ENCODE data around the gene TRAPPC3L.

The TRAPPC3L gene

DNA sequence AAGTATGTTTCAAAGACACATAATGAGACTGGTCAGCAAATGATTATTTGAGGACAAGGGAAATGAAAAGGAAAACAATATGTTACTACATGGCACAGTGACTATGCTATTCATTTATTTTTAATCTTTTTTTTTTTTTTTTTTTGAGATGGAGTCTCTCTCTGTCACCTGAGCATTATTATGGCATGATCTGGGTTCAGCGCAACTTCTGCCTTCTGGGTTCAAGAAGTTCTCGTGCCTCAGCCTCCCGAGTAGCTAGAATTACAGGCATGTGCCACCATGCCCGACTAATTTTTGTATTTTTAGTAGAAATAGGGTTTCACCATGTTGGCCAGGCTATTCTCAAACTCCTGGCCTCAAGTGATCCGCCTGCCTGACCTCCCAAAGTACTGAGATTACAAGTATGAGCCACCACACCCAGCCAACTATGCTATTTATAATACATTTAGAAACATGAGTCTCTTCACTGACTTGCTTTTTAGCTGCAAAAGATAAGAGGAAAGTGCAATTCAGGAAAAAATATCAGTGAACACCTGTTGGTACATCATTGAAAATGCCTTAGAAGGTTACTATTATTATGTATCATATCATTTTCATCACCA lies 11.4 kb upstream of the TRAPPC3L start:
- DNase-seq = no peak

DNA sequence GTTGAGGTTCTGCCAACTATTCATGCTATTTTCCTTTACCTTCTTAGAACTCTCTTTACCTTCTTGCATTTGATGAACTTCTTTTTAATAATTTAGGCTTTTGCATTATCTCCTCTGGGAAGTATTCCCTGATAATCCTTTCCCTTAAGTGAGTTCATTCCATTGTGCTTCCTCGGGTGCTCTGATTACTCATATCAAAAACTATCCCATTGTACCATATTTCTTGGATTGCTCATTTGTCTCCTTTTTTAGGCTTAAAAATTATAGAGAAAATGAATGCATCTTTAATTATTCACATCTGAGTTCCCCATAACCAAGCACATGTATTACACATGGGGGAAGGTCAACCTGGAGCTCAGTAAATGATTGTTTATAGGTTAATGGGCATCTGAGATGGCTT lies 10.6 kb upstream of the TRAPPC3L start:
- no peak for DNase-seq

GRCh38 chr6:116553451-116553850 lies 8.0 kb upstream of the TRAPPC3L start, which contains the start of gene CALHM4:
TSS of gene CALHM4 (plus strand) at chr6:116553751. CDS start at chr6:116553794, 43 bp downstream.
- DNase-seq = no peak

DNA sequence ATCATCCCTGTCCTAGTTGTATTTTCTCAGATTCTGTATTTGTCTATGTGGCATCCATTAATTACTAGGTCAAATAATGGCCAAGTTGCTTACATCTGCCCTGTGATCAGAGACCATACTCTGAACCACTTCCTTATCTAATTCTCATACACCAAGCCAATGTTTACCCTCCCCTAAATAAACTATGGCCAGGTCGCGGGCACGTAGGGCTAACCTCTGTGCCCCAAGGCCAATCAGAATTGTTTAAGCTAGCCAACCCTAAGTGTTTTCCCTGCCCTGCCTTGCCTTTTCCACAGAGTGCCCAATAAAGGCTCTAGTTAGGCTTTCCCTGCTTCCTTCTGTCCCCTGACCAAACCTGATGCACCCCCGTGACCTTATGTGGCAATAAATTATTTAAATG lies 5.3 kb upstream of the TRAPPC3L start:
- DNase-seq = no peak

GRCh38 chr6:116547358-116547757 lies 1.9 kb upstream of the TRAPPC3L start:
- no peak for DNase-seq

- DNase-seq = no peak
Measured at GRCh38 chr6:116543149-116543548, 2.3 kb downstream of the TRAPPC3L start.

DNA sequence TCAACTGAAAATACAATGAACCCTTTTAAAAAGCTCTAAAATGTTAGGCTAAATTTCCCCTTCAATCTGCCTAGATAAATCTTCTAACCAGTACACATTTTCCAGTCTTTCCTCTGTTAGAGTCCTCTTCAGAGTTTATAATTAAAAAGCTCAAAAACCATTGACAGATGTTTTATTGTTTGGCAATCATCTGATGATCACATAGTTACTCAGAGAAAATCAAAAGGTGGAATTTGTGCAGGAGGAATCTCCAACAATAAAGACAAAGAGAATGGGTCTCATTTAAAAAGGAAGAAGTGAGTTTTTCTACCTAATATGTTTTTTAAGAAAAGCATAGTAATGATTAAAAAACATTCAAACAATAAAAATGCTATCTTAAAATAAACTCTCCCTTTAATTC lies 3.1 kb downstream of the TRAPPC3L start:
- DNase-seq = no peak

DNA sequence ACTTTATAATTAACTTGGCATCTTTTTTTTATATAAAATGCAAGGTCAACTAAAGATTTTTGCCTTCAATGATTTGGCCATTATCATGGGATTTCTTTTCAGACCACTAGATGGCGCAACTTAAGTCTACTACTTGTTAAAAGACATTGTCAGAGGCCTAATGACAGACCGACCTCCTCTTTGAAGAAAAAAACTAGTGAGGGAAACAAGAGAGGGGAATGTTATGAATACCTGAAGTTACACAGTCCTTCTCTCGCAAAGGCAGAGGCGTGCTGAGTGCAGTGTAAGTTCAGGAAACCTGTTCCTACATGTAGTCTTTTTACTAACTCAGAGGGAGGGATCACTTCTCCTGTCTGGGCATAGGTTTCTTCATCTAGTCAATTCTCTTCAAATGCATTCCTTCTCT lies 9.3 kb downstream of the TRAPPC3L start:
- DNase-seq = peak; percentile 47

GRCh38 chr6:116535109-116535508 lies 10.4 kb downstream of the TRAPPC3L start:
- no peak for DNase-seq

DNA sequence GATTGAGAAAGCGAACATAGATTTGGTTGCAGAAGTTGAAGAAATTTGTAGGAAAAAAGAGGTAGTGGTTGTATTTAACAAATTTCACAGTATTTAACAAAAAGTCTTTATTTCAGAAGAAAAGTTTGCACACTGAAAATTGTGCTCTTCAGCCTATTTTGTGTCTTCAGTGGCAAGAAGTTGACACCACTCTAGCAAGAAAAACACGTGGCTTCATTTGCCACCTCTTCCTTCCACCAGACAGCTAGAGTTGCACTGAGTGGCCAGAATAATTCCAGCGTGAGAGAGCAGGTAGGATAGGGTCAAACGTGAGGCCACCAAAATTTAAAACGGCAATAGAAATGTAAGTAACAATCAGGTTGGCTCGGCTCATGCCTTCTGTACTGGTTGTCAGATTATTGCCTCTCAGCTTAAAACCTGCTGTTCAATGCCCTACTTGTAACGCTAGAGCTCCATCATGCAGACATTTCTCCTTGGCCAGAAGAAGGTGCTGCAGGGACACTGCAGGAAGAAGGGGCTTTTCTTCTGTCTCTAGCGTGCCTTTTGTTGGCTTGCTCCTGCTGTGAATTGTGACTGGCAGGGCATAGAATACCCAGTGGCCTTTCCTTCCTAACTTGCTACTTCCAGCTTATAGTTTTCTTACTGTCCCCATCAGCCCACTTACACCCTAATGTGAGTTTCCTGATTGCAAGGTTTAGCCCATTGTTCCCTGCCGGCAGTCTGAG lies 12.1 kb downstream of the TRAPPC3L start:
- peak; percentile 56 for DNase-seq

DNA sequence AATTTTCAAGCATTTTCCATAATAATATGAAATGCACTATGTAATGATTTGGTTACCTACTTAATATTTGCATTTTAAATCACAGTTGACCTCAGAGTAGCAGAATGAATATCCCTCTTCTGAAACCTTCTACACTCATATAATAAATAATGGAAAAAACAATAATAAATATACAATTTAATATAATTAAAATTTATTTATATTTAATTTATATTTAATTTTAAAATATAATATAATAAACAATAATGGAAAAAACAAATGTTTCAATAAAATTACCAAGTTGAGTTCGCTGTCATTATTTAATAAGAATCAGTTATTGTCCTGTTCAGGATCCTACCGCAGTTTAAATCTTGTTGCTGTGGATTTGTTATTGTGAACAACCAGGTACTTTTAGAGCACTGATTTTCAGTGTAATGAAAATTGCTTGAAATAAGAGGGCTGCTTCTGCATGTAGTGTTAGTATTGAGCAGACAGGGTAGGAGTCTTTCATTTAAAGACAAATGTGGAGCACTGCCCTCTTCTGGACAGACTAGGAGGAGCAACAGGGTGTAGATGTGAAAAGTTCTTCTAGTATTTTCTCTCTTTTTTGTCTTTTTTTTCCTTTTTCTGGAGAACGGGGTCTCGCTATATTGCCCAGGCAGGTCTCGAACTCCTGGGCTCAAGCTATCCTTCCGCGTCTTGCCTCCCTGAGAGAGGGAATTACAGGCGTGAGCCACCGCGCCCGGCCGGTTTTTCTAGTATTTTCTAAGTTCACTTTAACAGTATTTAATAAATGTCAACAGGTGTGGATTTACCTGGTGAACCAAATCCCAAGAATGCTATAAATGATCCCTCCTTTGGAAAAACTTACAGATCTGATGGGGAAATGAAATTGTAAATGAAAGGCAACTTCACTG lies 13.6 kb downstream of the TRAPPC3L start:
- peak; percentile 47 for DNase-seq

DNA sequence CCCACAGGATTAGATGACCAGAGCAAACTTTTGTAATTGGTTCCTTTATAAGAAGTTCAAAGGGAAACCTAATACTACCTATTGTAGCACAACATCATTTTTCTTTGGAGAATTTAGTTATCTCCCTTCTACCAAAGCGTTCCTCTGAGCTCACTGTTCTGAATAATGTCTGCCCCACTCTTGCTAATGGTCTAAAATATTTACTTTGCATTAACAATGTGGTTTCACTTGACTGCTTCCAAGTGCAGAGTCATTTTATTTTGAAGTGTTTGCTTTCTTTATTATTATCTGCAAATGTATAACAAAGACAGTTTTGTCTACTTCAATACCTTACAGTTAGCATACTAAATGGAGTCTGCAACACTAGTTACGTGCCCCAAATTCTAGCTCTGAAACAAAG lies 15.0 kb downstream of the TRAPPC3L start:
- DNase-seq = peak; percentile 86

- DNase-seq = no peak
Measured at GRCh38 chr6:116529466-116530290, 15.8 kb downstream of the TRAPPC3L start.

DNA sequence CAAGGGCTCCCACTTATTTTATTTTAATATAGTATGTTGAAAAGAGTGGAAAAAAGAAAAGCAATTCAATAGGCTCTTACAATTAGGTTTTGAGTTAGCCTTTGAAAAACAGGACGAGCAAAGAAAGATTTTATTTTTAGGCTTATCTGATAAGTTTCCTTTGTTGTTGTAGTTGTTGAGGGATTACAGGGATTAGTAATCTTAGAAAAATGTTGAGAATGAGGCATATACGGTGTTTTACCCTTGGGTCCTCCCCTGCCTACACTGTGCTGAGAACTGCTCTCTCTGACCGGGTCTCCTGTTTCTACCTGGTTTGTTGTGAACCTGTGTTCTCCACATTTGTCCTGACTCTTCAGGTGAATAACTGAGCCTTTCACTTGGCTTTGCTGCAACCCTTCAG lies 16.7 kb downstream of the TRAPPC3L start:
- DNase-seq = no peak

DNA sequence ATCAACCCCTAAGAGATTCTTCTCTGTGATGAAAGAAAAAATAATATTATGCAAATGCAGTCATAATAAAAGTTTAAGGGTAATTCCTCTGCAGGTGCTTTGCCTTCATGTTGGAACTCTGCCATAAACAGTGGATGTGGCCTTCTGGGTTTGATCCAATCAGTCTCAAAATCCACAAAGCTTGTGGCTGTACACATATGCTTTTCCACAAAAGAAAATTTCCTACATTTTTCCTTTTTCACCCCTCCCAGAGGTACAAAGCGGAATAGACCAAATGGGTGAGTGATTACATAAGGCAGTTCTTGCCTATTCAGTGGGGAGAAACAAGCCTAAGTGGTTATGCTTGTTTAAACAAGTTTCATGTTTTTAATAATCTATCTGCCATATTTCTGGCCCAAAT lies 17.4 kb downstream of the TRAPPC3L start:
- peak; percentile 55 for DNase-seq

DNA sequence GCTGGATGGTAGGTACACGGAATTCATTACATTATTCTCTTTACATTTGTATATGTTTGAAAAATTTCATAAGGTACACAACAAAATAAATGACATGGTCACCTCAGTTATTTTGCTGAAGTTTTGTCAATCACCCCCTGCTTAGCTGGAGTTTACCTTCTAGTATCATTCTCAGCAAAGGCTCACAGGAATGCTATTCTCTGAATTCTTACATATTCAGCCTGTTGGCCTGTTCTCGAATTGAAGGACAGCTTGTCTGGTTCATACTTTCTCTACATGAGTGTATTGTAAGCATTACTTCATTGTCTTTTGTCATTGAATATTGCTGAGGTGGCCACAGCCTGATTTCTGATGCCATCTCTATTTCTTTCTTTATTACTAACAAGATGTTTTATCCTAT lies 21.2 kb downstream of the TRAPPC3L start:
- DNase-seq = no peak

GRCh38 chr6:116522896-116523295 lies 22.6 kb downstream of the TRAPPC3L start:
- DNase-seq = no peak

GRCh38 chr6:116518621-116519368 lies 26.7 kb downstream of the TRAPPC3L start:
- no peak for DNase-seq

DNA sequence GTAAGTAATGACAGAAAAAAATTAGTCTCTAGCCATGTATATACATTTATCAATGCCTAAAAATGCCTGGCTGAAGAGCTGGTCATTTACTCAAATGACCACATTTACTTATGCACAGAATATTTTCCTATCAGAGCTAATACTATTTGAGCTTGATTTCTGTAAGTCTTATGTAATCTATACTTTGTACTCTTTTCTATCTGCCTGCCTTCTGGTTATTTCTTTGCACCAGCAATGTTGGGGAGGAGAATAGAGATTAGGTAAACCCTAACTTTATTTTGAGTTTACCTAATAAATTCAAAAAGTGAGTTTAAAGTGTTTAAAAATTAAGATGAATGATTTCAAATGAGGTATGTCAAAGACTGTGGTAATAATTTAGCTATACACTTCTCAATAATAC lies 30.3 kb downstream of the TRAPPC3L start:
- no peak for DNase-seq

GRCh38 chr6:116514111-116514510 lies 31.4 kb downstream of the TRAPPC3L start:
- no peak for DNase-seq

- no peak for DNase-seq
Measured at GRCh38 chr6:116513224-116513875, 32.1 kb downstream of the TRAPPC3L start.

Measured in DMS79 treated with DMSO at 0.1 percent for 48 hours (cell line).